ENCODE data around the gene GAL3ST2.
A peak's percentile ranks its signal among the peaks of the same experiment; 100 is the strongest.
"Not testable (repeated sequence)": the region's sequence is repeated elsewhere in the genome, so short reads cannot be mapped to it uniquely, and the experiment has no call there.

The GAL3ST2 gene

DNA sequence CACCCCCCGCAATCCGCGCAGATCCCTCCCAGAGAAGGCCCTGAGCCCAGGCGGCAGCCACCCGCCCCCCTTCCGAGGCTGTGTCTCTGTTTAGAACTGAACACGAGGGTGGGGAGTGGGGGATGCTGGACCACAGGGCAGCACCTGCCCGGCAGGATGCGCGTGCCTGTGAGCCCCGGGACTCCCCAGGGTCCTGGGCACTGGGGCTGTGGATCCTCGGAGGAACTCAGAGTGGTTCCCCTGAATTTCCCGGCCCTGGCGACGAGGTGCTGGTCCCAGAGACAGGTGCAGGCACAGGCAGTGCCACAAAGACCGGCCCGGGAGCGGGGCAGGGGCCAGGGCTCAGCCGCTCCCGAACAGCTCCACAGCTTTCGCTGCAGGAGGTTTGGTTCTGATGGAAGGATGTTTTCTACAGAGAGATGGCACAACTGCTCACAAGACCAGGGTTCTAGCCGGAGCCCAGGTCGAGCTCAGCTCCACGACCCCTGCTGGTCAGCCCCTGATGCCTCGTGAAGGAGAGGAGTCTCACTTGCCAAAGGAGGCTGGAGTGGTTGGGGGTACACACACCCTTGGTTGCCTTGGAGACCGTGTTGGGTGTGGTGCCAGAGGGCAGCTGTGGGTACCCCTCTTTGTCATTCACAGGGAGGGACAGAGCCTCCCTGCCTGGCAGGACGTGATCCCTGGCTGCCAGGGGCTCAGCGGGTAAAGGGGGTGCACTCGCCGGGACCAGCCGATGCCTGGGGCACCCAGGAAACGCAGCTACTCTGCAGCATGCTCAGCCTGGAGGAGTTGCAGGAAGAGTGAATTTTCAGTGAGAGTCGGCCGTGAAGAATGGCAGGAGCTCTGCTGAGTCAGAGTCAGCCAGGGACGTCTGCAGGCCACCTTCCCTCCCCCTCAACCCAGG, 28.0 kb downstream of the GAL3ST2 start:
- no peak for DNase-seq (ENCODE audit: low read depth)
- peak; percentile 58 for TF ChIP-seq CTCF (IDR thresholded peaks at IDR 0.05; ENCODE audit: low read depth, low read length, missing control alignments)
- peak overlapping the region; percentile 65 for H3K4me3 ChIP-seq (ENCODE audit: low read depth, low read length)

- DNase-seq (ENCODE audit: low read depth); H3K4me3 ChIP-seq (ENCODE audit: low read depth, low read length): not testable (repeated sequence)
Observed at GRCh38 chr2:241806217-241806616, 29.6 kb downstream of the GAL3ST2 start.

- no peak for DNase-seq (ENCODE audit: low read depth)
- H3K4me3 ChIP-seq (ENCODE audit: low read depth, low read length) = no peak overlapping the region
- TF ChIP-seq CTCF (IDR thresholded peaks at IDR 0.05; ENCODE audit: low read depth, low read length, missing control alignments) = no peak
Observed at GRCh38 chr2:241808051-241808720, 31.6 kb downstream of the GAL3ST2 start.

DNA sequence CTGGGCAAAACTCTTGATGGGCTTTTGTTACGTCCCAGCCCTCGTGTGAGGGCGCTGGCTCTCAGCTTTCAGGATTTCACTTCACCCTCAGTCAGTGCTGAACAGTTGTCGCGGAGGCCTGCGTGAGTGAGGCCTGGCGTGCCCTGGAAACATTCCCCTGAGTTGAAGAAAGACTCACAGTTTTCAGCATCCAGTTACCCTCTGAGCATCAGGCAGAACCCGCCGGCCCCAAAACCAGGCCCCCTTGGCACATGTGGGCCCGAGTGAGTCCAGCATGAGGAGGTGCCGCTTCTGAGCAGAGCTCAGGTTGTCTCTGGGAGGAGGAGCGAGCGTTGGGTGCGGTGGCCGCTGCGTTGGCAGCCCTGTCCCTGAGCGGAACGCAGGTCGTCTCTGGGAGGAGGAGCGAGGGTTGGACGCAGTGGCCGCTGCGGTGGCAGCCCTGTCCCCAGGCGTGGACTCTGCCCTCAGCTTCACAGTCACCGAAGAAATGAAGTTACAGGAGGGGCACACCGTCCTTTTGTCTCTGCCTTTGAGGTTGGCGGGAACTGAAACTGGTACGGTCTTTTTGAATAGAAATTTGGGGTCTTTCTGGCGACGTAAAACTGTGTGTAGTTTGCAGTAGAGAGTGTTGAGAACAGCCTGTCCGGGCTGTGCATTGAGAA, 32.2 kb downstream of the GAL3ST2 start, which contains the start of gene NEU4:
Gene NEU4, plus strand, starts transcription at position 473 of the 662 bp plus-strand sequence. CDS start 5,292 bp downstream, outside the sequence.
- DNase-seq (ENCODE audit: low read depth) = no peak
- H3K4me3 ChIP-seq (ENCODE audit: low read depth, low read length) = no peak within 1 kb of the TSS
- no peak for TF ChIP-seq CTCF (IDR thresholded peaks at IDR 0.05; ENCODE audit: low read depth, low read length, missing control alignments)

GRCh38 chr2:241809383-241810306, 33.0 kb downstream of the GAL3ST2 start:
- no peak overlapping the region for H3K4me3 ChIP-seq (ENCODE audit: low read depth, low read length)
- TF ChIP-seq CTCF (IDR thresholded peaks at IDR 0.05; ENCODE audit: low read depth, low read length, missing control alignments) = no peak
- no peak for DNase-seq (ENCODE audit: low read depth)

GRCh38 chr2:241810307-241811200, 33.9 kb downstream of the GAL3ST2 start:
- no peak overlapping the region for H3K4me3 ChIP-seq (ENCODE audit: low read depth, low read length)
- TF ChIP-seq CTCF (IDR thresholded peaks at IDR 0.05; ENCODE audit: low read depth, low read length, missing control alignments) = no peak
- no peak for DNase-seq (ENCODE audit: low read depth)

Data from GM12864 (cell line).